ENCODE measurements around the gene ARHGDIA. TPM values are rescaled to one million over a fixed set of nuclear protein-coding genes. Genes with fewer than 3 reads are reported as not detected.

The ARHGDIA gene
- total RNA-seq, 1 experiment from 2014 or later: 247 TPM

- TF ChIP-seq SOX15 (CRISPR knock-in tag; IDR thresholded peaks at IDR 0.05) (no peak), FOXK1 (CRISPR knock-in tag; IDR thresholded peaks at IDR 0.05) (no peak), GRHL2 (CRISPR knock-in tag; IDR thresholded peaks at IDR 0.05; ENCODE audit: insufficient replicate concordance, severe bottlenecking) (no peak), OVOL2 (CRISPR knock-in tag; IDR thresholded peaks at IDR 0.05; ENCODE audit: borderline replicate concordance) (no peak)
- TF ChIP-seq, protein P1, sequence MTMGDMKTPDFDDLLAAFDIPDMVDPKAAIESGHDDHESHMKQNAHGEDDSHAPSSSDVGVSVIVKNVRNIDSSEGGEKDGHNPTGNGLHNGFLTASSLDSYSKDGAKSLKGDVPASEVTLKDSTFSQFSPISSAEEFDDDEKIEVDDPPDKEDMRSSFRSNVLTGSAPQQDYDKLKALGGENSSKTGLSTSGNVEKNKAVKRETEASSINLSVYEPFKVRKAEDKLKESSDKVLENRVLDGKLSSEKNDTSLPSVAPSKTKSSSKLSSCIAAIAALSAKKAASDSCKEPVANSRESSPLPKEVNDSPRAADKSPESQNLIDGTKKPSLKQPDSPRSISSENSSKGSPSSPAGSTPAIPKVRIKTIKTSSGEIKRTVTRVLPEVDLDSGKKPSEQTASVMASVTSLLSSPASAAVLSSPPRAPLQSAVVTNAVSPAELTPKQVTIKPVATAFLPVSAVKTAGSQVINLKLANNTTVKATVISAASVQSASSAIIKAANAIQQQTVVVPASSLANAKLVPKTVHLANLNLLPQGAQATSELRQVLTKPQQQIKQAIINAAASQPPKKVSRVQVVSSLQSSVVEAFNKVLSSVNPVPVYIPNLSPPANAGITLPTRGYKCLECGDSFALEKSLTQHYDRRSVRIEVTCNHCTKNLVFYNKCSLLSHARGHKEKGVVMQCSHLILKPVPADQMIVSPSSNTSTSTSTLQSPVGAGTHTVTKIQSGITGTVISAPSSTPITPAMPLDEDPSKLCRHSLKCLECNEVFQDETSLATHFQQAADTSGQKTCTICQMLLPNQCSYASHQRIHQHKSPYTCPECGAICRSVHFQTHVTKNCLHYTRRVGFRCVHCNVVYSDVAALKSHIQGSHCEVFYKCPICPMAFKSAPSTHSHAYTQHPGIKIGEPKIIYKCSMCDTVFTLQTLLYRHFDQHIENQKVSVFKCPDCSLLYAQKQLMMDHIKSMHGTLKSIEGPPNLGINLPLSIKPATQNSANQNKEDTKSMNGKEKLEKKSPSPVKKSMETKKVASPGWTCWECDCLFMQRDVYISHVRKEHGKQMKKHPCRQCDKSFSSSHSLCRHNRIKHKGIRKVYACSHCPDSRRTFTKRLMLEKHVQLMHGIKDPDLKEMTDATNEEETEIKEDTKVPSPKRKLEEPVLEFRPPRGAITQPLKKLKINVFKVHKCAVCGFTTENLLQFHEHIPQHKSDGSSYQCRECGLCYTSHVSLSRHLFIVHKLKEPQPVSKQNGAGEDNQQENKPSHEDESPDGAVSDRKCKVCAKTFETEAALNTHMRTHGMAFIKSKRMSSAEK (CRISPR knock-in tag; IDR thresholded peaks at IDR 0.05; ENCODE audit: borderline replicate concordance): no peak
- TF ChIP-seq, protein P2, sequence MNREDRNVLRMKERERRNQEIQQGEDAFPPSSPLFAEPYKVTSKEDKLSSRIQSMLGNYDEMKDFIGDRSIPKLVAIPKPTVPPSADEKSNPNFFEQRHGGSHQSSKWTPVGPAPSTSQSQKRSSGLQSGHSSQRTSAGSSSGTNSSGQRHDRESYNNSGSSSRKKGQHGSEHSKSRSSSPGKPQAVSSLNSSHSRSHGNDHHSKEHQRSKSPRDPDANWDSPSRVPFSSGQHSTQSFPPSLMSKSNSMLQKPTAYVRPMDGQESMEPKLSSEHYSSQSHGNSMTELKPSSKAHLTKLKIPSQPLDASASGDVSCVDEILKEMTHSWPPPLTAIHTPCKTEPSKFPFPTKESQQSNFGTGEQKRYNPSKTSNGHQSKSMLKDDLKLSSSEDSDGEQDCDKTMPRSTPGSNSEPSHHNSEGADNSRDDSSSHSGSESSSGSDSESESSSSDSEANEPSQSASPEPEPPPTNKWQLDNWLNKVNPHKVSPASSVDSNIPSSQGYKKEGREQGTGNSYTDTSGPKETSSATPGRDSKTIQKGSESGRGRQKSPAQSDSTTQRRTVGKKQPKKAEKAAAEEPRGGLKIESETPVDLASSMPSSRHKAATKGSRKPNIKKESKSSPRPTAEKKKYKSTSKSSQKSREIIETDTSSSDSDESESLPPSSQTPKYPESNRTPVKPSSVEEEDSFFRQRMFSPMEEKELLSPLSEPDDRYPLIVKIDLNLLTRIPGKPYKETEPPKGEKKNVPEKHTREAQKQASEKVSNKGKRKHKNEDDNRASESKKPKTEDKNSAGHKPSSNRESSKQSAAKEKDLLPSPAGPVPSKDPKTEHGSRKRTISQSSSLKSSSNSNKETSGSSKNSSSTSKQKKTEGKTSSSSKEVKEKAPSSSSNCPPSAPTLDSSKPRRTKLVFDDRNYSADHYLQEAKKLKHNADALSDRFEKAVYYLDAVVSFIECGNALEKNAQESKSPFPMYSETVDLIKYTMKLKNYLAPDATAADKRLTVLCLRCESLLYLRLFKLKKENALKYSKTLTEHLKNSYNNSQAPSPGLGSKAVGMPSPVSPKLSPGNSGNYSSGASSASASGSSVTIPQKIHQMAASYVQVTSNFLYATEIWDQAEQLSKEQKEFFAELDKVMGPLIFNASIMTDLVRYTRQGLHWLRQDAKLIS (CRISPR knock-in tag; IDR thresholded peaks at IDR 0.05; ENCODE audit: borderline replicate concordance): no peak
Measured at GRCh38 chr17:81828656-81829055, 42.5 kb downstream of the ARHGDIA start (continued).

DNA sequence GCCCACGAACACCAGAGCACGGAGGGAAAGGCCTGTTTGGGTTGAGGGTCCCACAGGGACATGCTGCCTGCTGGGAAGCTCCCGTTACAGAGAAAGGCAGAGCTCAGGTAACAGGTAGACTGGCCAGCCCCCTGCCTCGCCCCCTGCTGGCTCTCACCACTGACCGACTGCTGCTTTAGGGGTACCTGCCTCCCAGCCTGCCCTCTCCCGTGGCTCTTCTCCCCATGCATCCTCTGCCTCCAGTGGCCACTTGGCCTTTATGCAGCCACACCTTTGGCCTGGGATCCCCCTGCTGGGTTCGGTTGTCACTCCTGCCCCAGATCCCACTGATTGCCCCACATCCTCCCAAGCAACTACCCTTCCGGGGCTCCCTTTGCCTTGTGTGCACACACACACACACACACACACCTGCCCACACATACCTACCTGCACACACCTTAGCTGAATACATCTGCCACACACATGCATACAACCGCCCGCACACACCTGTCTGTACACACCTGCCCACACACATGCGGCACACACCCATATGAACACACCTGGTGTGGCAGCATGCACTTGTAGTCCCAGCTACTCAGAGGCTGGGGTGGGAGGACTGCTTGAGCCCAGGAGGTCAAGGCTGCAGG lies 45.2 kb downstream of the ARHGDIA start:
- Mint-ChIP-seq H3K27ac (peak overlapping the region; percentile 71), H3K36me3 (no peaks in the 10 kb centered on the region), H3K27me3 (ENCODE audit: low read depth) (no peaks in the 10 kb centered on the region), H3K4me1 (peaks cover 9% of the 10 kb centered on the region), H3K4me3 (no peak overlapping the region), H3K9me3 (no peaks in the 10 kb centered on the region)
- DNase-seq (ENCODE audit: low spot score) (peak; percentile 45), ATAC-seq (peak; percentile 29; the same call in 1 of the 2 replicates)
- ChIA-PET CTCF (interaction anchor here (0.6 to 2.2 kb wide), 14 partner anchors 10 to 212 kb away, joined by 3 to 7 read pairs (median 3); partner anchors contain the start of genes CENPX, DCXR and NOTUM), POLR2A (interaction anchor here (1.1 kb wide), 1 partner anchor 15 kb away, joined by 3 read pairs; no protein-coding TSS in a partner anchor)
- TF ChIP-seq RORB (CRISPR knock-in tag; IDR thresholded peaks at IDR 0.05): no peak
- TF ChIP-seq ZNF423 (CRISPR knock-in tag; IDR thresholded peaks at IDR 0.05): peak; percentile 86

DNA sequence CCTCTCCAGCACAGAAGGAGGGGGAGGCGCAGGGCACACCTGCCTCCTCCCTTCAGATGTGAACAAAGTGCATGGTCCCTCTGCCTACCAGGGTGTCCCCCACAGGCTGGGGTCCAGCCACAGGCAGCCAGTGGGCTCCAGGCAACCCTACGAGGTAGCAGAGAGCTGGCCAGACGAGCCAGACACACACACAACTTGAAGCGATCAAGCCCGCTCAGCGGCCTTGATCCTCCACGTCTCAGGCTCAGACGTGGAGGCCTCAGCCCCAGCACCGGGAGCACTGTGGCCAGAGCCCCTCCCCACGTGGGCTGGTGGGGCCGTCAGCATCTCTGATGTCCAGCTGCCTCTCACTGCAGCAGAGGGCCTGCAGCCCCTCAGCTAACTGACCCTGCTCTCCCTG lies 46.5 kb downstream of the ARHGDIA start:
- H3K27me3 Mint-ChIP-seq (ENCODE audit: low read depth): no peaks in the 10 kb centered on the region
- DNase-seq (ENCODE audit: low spot score): no peak
- H3K4me3 Mint-ChIP-seq: no peak overlapping the region
- no peak for TF ChIP-seq USF2 (CRISPR knock-in tag; IDR thresholded peaks at IDR 0.05)
- TF ChIP-seq, protein P2 (CRISPR knock-in tag; IDR thresholded peaks at IDR 0.05; ENCODE audit: borderline replicate concordance): no peak
- no peak for TF ChIP-seq OVOL2 (CRISPR knock-in tag; IDR thresholded peaks at IDR 0.05; ENCODE audit: borderline replicate concordance)
- TF ChIP-seq NR2C2 (CRISPR knock-in tag; IDR thresholded peaks at IDR 0.05): no peak
- TF ChIP-seq, protein P3, sequence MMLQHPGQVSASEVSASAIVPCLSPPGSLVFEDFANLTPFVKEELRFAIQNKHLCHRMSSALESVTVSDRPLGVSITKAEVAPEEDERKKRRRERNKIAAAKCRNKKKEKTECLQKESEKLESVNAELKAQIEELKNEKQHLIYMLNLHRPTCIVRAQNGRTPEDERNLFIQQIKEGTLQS (CRISPR knock-in tag; conservative IDR thresholded peaks at IDR 0.05): no peak
- no peak for TF ChIP-seq ELF4 (CRISPR knock-in tag; IDR thresholded peaks at IDR 0.05; ENCODE audit: low read depth)
- no peak for TF ChIP-seq ESRRA (CRISPR knock-in tag; IDR thresholded peaks at IDR 0.05; ENCODE audit: borderline replicate concordance)
- no peak for TF ChIP-seq TEAD1 (CRISPR knock-in tag; IDR thresholded peaks at IDR 0.05)
- no peak for TF ChIP-seq CDX4 (CRISPR knock-in tag; IDR thresholded peaks at IDR 0.05; ENCODE audit: borderline replicate concordance)
- no peaks in the 10 kb centered on the region for H3K36me3 Mint-ChIP-seq
- no peaks in the 10 kb centered on the region for H3K9me3 Mint-ChIP-seq
- no peak for ATAC-seq
- POLR2A ChIA-PET: no interaction called here
- H3K27ac Mint-ChIP-seq: no peak overlapping the region
- CTCF ChIA-PET: interaction anchor here (1.1 to 2.2 kb wide), 6 partner anchors 9 to 213 kb away, joined by 3 to 7 read pairs (median 4); partner anchors contain the start of gene DCXR
- peaks cover 9% of the 10 kb centered on the region for H3K4me1 Mint-ChIP-seq
